Urinary bladder (tissue), 4 donors: ENCODE measurements around the gene RNF8. TPM values are rescaled to one million over a fixed set of nuclear protein-coding genes. Genes with fewer than 3 reads are reported as not detected.

ENCODE experiments used
- DNase-seq: peaks from one replicate; pipeline ENCODE4 v3.0.0-alpha.2; 2015; ENCODE audit errors: extremely low spot score
- H3K27ac ChIP-seq: one replicate; pipeline ENCODE4 v1.5.1; 2013; ENCODE audit warnings: low read depth, mild to moderate bottlenecking, moderate library complexity
- H3K36me3 ChIP-seq: one replicate; pipeline ENCODE4 v1.6.1; 2013; ENCODE audit warnings: mild to moderate bottlenecking, moderate library complexity; ENCODE audit not compliant: insufficient read depth
- H3K4me1 ChIP-seq: one replicate; pipeline ENCODE4 v1.6.1; 2013; ENCODE audit warnings: mild to moderate bottlenecking, moderate library complexity; ENCODE audit not compliant: insufficient read depth
- H3K4me3 ChIP-seq: one replicate; pipeline ENCODE4 v1.5.1; 2013; ENCODE audit warnings: low read depth, low read length
- WGBS: extraction: QIAGEN DNeasy Blood & Tissue Kit; methylation state at CpG from one replicate; pipeline ENCODE4 v1.1.7; 2013; 5-methylcytosine and 5-hydroxymethylcytosine counted together
- polyA plus RNA-seq: library from polyadenylated mRNA; stranded (reverse); fragments of 200-250 nt; gene quantifications from one replicate; pipeline ENCODE4 v1.2.3, GENCODE V29; 2013
- total RNA-seq: library from RNA; depleted of rRNA; stranded (reverse); fragments of >200 nt; gene quantifications from one replicate; pipeline ENCODE4 v1.2.3, GENCODE V29; 2014
- donor health status: healthy with polysubstance abuse.
- donor health status: healthy.

The RNF8 gene
- total and polyA plus RNA-seq, 2 donors: 13.9 to 21.7 TPM

DNA sequence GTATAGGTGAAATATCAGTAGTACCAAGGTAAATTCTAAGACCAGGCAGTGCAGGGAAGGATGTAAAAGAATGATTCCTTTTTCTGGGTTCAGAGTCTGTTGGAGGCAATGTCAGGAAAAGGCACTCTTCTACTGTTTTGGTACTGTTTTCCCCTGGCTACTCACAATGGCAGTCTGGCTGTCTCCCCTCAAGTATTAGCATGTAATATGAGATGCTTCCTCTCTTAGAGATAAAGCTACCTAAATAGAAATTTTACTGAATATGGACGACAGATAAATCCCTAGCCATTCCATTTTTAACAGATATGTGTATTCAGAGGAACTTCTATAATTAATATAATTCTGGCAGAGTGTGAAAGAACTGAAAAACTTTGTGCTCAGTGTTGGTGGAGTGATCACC lies 3.5 kb downstream of the RNF8 start:
- no peak overlapping the region for H3K27ac ChIP-seq
- WGBS: 33% methylated on average over 1 of the region's 1 CpG
- no peak overlapping the region for H3K4me3 ChIP-seq
- H3K4me1 ChIP-seq: peaks cover 2% of the 10 kb centered on the region
- peaks cover 2% of the 10 kb centered on the region for H3K36me3 ChIP-seq
- no peak for DNase-seq

- DNase-seq: no peak
- Histone ChIP-seq H3K36me3 (peaks cover 2% of the 10 kb centered on the region), H3K4me1 (peaks cover 2% of the 10 kb centered on the region), H3K4me3 (no peak overlapping the region), H3K27ac (no peak overlapping the region)
- 64% methylated on average over 2 of the region's 2 CpGs for WGBS
Measured at GRCh38 chr6:37357860-37358259, 4.1 kb downstream of the RNF8 start.

GRCh38 chr6:37359039-37359438 lies 5.3 kb downstream of the RNF8 start:
- Histone ChIP-seq H3K4me3 (no peak overlapping the region), H3K27ac (no peak overlapping the region), H3K4me1 (peaks cover 2% of the 10 kb centered on the region), H3K36me3 (peaks cover 4% of the 10 kb centered on the region)
- DNase-seq: no peak
- 81% methylated on average over 3 of the region's 3 CpGs for WGBS

GRCh38 chr6:37362101-37362828 lies 8.5 kb downstream of the RNF8 start:
- no peak overlapping the region for H3K4me3 ChIP-seq
- H3K36me3 ChIP-seq: peaks cover 9% of the 10 kb centered on the region
- no peaks in the 10 kb centered on the region for H3K4me1 ChIP-seq
- no peak overlapping the region for H3K27ac ChIP-seq
- WGBS: 54% methylated on average over 2 of the region's 2 CpGs
- DNase-seq: no peak

DNA sequence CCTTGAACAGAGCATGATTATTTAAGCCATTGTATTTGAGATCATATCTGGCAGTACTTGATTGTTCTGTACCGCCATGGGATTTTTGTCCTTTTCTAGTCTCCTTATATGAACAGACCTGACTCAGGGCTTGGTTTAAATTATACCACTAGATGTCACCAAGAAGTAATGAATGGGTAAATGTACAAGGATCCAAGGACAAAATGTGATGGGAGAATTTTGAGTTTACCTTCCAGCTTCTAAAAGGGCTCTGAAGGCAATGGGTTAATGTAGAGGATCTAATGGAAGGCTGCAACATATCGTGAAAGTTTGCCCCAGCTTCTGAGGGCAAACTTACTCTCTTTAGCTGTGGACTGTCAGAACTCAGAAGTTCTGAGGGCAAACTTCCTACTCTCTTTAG lies 12.0 kb downstream of the RNF8 start:
- Histone ChIP-seq H3K4me3 (no peak overlapping the region), H3K36me3 (peaks cover 9% of the 10 kb centered on the region), H3K27ac (no peak overlapping the region), H3K4me1 (no peaks in the 10 kb centered on the region)
- DNase-seq: no peak
- whole genome bisulfite sequencing: 28% methylated on average over 2 of the region's 2 CpGs

DNA sequence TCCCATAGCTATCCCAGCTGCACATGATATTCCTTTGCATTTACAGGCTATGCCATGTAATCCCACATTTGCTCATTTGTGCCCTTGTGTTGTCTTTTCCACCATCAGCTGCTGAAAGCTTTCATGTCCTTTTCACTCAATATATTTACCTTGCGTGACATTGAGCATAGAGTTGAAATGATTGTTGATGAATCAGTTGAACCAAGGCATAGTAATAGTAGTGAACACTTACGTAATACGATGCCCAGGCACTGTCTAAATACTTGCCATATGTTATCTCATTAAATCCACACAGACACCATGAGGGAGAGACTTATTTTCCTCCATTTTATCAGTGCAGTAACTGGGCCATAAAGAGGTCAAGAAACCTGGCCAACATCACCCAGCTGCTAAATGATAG lies 13.1 kb downstream of the RNF8 start:
- WGBS: 72% methylated on average over 3 of the region's 3 CpGs
- Histone ChIP-seq H3K27ac (no peak overlapping the region), H3K36me3 (peaks cover 7% of the 10 kb centered on the region), H3K4me1 (no peaks in the 10 kb centered on the region), H3K4me3 (no peak overlapping the region)
- DNase-seq: no peak

DNA sequence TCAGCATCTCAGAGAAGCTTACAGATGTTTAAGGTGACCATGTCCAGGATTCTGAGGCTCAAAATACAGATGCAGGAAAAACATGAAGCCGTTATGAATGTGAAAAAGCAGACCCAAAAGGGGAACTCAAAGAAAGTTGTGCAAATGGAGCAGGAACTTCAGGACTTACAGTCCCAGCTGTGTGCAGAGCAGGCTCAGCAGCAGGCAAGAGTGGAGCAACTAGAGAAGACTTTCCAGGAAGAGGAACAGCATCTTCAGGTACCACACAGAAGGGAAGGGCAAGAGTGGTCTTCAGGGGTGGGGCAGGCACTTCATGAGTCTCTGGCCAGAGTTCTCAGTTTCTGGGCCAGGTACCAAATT lies 15.2 kb downstream of the RNF8 start:
- H3K36me3 ChIP-seq: peaks cover 5% of the 10 kb centered on the region
- no peaks in the 10 kb centered on the region for H3K4me1 ChIP-seq
- no peak overlapping the region for H3K27ac ChIP-seq
- H3K4me3 ChIP-seq: no peak overlapping the region
- 92% methylated on average over 1 of the region's 1 CpG for WGBS
- no peak for DNase-seq

- WGBS: 71% methylated on average over 1 of the region's 1 CpG
- Histone ChIP-seq H3K4me1 (no peaks in the 10 kb centered on the region), H3K4me3 (no peak overlapping the region), H3K36me3 (peaks cover 5% of the 10 kb centered on the region), H3K27ac (no peak overlapping the region)
- DNase-seq: no peak
Measured at GRCh38 chr6:37369321-37370201, 15.8 kb downstream of the RNF8 start.

- Histone ChIP-seq H3K36me3 (peaks cover 2% of the 10 kb centered on the region), H3K27ac (no peak overlapping the region), H3K4me1 (no peaks in the 10 kb centered on the region), H3K4me3 (no peak overlapping the region)
- no peak for DNase-seq
- WGBS: 65% methylated on average over 4 of the region's 4 CpGs
Measured at GRCh38 chr6:37371154-37372083, 17.6 kb downstream of the RNF8 start.

GRCh38 chr6:37372116-37372515 lies 18.3 kb downstream of the RNF8 start:
- Histone ChIP-seq H3K27ac (no peak overlapping the region), H3K4me1 (no peaks in the 10 kb centered on the region), H3K36me3 (no peaks in the 10 kb centered on the region), H3K4me3 (no peak overlapping the region)
- DNase-seq: no peak
- WGBS: 92% methylated on average over 1 of the region's 1 CpG

DNA sequence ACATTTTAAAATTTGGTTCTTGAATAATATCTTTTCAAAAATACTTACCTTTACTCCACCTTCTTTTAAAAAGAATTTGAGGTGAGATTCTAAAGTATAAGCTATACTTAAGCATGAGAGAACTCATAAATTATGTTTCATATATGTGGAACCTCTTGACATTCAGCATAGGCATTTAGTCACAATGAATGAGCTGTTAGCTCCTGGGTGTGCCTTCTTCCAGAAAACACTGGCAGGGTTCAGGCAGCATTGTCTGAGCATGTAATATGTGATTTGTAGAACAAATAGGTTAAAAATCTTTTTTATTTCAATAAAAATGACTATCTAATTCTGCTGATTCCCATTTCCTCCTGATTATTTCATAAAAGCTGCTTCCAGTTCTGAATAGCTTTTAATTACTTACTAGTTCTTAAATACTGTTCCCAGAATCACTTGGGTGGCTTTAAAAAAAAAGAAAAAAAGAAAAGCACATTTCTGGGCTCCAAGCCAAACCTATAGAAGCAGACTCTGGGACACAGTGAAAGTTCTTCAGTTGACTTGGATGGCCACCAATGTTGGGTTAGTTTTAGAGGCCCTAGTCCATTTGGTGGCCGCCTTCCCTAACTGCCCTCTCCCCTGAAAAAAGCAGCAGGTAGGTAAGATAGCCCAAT lies 20.2 kb downstream of the RNF8 start:
- H3K4me3 ChIP-seq: no peak overlapping the region
- no peaks in the 10 kb centered on the region for H3K4me1 ChIP-seq
- no peak overlapping the region for H3K27ac ChIP-seq
- WGBS: 89% methylated on average over 1 of the region's 1 CpG
- peaks cover 1% of the 10 kb centered on the region for H3K36me3 ChIP-seq
- no peak for DNase-seq

DNA sequence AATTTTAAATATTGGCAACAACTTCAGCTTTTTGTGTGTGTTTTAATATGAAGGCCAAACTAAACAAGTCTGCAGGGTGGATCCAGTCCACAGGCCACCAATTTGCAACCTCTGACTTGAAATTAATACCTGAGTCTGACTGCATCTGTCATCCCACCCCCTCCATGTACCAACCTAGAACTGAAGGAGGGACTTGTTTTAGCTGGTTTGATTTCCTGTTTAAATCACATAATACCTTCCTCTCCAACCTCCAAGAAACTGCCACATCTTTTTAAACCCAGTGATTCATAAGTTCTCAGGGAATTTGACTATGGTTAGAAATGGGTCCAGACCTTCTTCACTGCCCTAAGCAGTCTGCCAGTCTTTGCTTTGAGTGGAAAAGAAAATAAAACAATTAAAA lies 21.6 kb downstream of the RNF8 start:
- Histone ChIP-seq H3K4me1 (no peaks in the 10 kb centered on the region), H3K27ac (no peak overlapping the region), H3K36me3 (peaks cover 1% of the 10 kb centered on the region), H3K4me3 (no peak overlapping the region)
- DNase-seq: no peak

- Histone ChIP-seq H3K27ac (no peak overlapping the region), H3K36me3 (peaks cover 1% of the 10 kb centered on the region), H3K4me3 (no peak overlapping the region), H3K4me1 (no peaks in the 10 kb centered on the region)
- WGBS: 79% methylated on average over 4 of the region's 4 CpGs
- DNase-seq: no peak
Measured at GRCh38 chr6:37376078-37376743, 22.4 kb downstream of the RNF8 start.
